Activated CD8-positive, alpha-beta memory T cell treated with anti-CD3 and anti-CD28 coated beads, Interleukin-2, amount 50 U/mL, for 4 hours (primary cell): ENCODE results near the gene NDUFA5.
"Not testable (repeated sequence)": the region's sequence is repeated elsewhere in the genome, so short reads cannot be mapped to it uniquely, and the experiment has no call there.

ENCODE experiments used
- DNase-seq: peaks from one replicate; pipeline ENCODE4 v3.0.0-alpha.2; 2020

NDUFA5 gene

GRCh38 chr7:123555484-123555883 is 2.1 kb downstream of the NDUFA5 start:
- no peak for DNase-seq

- DNase-seq, result no peak
Observed at GRCh38 chr7:123553159-123553558, 4.5 kb downstream of the NDUFA5 start.

- no peak for DNase-seq
Observed at GRCh38 chr7:123552641-123553040, 5.0 kb downstream of the NDUFA5 start.

- not testable (repeated sequence) for DNase-seq
Observed at GRCh38 chr7:123552134-123552533, 5.5 kb downstream of the NDUFA5 start.

- DNase-seq, result no peak
Observed at GRCh38 chr7:123548406-123548805, 9.2 kb downstream of the NDUFA5 start.

- no peak for DNase-seq
Observed at GRCh38 chr7:123539871-123540270, 17.7 kb downstream of the NDUFA5 start.

- no peak for DNase-seq
Observed at GRCh38 chr7:123538897-123539296, 18.7 kb downstream of the NDUFA5 start.

GRCh38 chr7:123538189-123538714 is 19.4 kb downstream of the NDUFA5 start:
- no peak for DNase-seq

- no peak for DNase-seq
Observed at GRCh38 chr7:123537026-123537642, 20.5 kb downstream of the NDUFA5 start.

GRCh38 chr7:123535517-123535916 is 22.1 kb downstream of the NDUFA5 start:
- no peak for DNase-seq

GRCh38 chr7:123534383-123535260 is 23.0 kb downstream of the NDUFA5 start, which contains the start of gene IQUB:
Gene IQUB, minus strand, starts transcription at chr7:123534595. Its CDS starts 22,255 bp downstream, at chr7:123512340.
- peak; percentile 95 for DNase-seq

GRCh38 chr7:123533929-123534382 is 23.7 kb downstream of the NDUFA5 start:
- DNase-seq, result no peak

GRCh38 chr7:123533553-123533917 is 24.1 kb downstream of the NDUFA5 start:
- no peak for DNase-seq

GRCh38 chr7:123532788-123533552 is 24.6 kb downstream of the NDUFA5 start:
- DNase-seq, result not testable (repeated sequence)

GRCh38 chr7:123532343-123532742 is 25.3 kb downstream of the NDUFA5 start:
- not testable (repeated sequence) for DNase-seq

- not testable (repeated sequence) for DNase-seq
Observed at GRCh38 chr7:123530035-123530591, 27.5 kb downstream of the NDUFA5 start.

GRCh38 chr7:123528265-123528664 is 29.4 kb downstream of the NDUFA5 start:
- DNase-seq, result no peak

GRCh38 chr7:123527712-123528225 is 29.8 kb downstream of the NDUFA5 start:
- DNase-seq, result not testable (repeated sequence)

- DNase-seq, result not testable (repeated sequence)
Observed at GRCh38 chr7:123526533-123526932, 31.1 kb downstream of the NDUFA5 start.

- no peak for DNase-seq
Observed at GRCh38 chr7:123522066-123522465, 35.6 kb downstream of the NDUFA5 start.

- no peak for DNase-seq
Observed at GRCh38 chr7:123505221-123505620, 52.4 kb downstream of the NDUFA5 start.

GRCh38 chr7:123502201-123502600 is 55.4 kb downstream of the NDUFA5 start:
- DNase-seq, result no peak
